Esophagus squamous epithelium (tissue), 4 donors: ENCODE data around the gene SLC35F3.

Source experiments
- POLR2A ChIP-seq, 4 donors: fragments of 450-650 bp; IDR thresholded peaks; one replicate each; pipeline ENCODE4 v1.6.1; 2017; ENCODE audit warnings: antibody characterized with exemption in 4 of 4, mild to moderate bottlenecking in 4 of 4, moderate library complexity in 3 of 4
- TF ChIP-seq, protein P1 (sequence below), 6 experiments: fragments of 450-650 bp in 4 of 6; fragments of 200-600 bp in 2 of 6; sonication (generic) in 2 of 6; IDR thresholded peaks; one replicate each; pipeline ENCODE4 v1.5.1; 2016 to 2019; ENCODE audit warnings: antibody characterized with exemption in 6 of 6, mild to moderate bottlenecking in 4 of 6, moderate library complexity in 4 of 6

DNA sequence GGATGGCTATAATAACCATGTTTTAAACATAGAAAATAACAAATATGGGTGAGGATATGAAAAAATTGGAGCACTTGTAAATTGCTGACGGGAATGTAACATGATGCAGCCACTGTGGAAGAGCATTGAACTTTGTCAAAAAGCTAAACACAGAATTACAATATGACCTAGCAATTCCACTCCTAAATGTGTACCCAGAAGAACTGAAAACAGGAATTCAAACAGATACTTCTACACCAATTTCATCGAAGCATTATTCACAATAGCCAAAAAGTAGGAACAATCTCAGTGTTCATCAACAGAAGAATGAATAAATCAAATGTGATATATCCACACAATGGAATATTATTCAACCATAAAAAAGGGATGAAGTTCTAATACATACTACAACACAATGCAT is 436.1 kb downstream of the SLC35F3 start:
- TF ChIP-seq, protein P1, sequence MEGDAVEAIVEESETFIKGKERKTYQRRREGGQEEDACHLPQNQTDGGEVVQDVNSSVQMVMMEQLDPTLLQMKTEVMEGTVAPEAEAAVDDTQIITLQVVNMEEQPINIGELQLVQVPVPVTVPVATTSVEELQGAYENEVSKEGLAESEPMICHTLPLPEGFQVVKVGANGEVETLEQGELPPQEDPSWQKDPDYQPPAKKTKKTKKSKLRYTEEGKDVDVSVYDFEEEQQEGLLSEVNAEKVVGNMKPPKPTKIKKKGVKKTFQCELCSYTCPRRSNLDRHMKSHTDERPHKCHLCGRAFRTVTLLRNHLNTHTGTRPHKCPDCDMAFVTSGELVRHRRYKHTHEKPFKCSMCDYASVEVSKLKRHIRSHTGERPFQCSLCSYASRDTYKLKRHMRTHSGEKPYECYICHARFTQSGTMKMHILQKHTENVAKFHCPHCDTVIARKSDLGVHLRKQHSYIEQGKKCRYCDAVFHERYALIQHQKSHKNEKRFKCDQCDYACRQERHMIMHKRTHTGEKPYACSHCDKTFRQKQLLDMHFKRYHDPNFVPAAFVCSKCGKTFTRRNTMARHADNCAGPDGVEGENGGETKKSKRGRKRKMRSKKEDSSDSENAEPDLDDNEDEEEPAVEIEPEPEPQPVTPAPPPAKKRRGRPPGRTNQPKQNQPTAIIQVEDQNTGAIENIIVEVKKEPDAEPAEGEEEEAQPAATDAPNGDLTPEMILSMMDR (IDR thresholded peaks at IDR 0.05), result no peak
- no peak for TF ChIP-seq POLR2A (IDR thresholded peaks at IDR 0.05)
